ENCODE data around the gene KRTAP4-11.

Gene KRTAP4-11

GRCh38 chr17:41076788-41077187 is 41.4 kb downstream of the KRTAP4-11 start:
- TF ChIP-seq, protein P1, sequence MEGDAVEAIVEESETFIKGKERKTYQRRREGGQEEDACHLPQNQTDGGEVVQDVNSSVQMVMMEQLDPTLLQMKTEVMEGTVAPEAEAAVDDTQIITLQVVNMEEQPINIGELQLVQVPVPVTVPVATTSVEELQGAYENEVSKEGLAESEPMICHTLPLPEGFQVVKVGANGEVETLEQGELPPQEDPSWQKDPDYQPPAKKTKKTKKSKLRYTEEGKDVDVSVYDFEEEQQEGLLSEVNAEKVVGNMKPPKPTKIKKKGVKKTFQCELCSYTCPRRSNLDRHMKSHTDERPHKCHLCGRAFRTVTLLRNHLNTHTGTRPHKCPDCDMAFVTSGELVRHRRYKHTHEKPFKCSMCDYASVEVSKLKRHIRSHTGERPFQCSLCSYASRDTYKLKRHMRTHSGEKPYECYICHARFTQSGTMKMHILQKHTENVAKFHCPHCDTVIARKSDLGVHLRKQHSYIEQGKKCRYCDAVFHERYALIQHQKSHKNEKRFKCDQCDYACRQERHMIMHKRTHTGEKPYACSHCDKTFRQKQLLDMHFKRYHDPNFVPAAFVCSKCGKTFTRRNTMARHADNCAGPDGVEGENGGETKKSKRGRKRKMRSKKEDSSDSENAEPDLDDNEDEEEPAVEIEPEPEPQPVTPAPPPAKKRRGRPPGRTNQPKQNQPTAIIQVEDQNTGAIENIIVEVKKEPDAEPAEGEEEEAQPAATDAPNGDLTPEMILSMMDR (IDR thresholded peaks at IDR 0.05; ENCODE audit: low read depth, low read length), result no peak

DNA sequence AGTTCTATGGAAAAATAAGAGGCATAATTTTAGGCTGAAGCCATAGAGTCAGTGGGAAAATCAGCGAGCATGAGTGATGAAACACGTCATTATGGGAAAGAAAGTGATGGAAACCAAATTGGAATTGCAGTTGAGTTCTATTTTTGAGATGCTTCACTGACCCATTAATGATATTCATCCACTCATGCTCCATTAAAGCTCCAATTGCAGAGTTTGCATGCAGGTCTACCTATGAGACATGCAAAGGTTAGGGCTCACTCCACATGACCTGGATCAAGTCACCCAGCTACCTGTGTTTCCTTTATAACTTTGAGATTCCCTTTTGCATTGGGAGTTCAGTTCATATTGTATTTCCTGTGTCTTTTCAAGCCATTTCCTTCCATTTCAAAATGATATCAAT is 44.5 kb downstream of the KRTAP4-11 start:
- TF ChIP-seq, protein P1 (IDR thresholded peaks at IDR 0.05; ENCODE audit: low read depth, low read length), result no peak
- H3K4me3 ChIP-seq (ENCODE audit: low read depth, low read length), result no peak overlapping the region

More at GRCh38 chr17:41076788-41077187, 41.4 kb downstream of the KRTAP4-11 start:
- H3K4me3 ChIP-seq (ENCODE audit: low read depth, low read length), result no peak overlapping the region

- H3K4me3 ChIP-seq (ENCODE audit: low read depth, low read length), result no peak overlapping the region
- TF ChIP-seq, protein P1 (IDR thresholded peaks at IDR 0.05; ENCODE audit: low read depth, low read length), result no peak
These were observed 46.4 kb downstream of the KRTAP4-11 start for GRCh38 chr17:41071606-41072360.

DNA sequence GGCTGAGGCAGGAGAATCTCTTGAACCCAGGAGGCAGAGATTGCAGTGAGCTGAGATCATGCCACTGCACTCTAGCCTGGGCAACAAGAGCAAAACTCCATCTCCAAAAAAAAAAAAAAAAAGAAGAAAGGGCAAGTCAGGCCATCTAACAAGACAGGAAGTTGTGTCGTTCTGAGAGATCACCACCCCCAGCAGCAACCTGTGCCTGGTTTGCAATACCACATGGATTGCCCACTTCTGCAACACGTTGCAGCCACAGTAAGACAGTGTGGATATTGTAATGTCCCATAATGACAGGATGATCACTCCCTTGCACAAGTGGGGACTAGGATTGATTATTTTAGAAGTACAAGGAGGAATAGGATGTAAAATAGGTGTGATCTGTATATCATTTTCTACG is 49.1 kb downstream of the KRTAP4-11 start:
- TF ChIP-seq, protein P1 (IDR thresholded peaks at IDR 0.05; ENCODE audit: low read depth, low read length), result no peak
- no peak overlapping the region for H3K4me3 ChIP-seq (ENCODE audit: low read depth, low read length)

GRCh38 chr17:41067281-41067680 is 50.9 kb downstream of the KRTAP4-11 start:
- H3K4me3 ChIP-seq (ENCODE audit: low read depth, low read length), result no peak overlapping the region
- TF ChIP-seq, protein P1 (IDR thresholded peaks at IDR 0.05; ENCODE audit: low read depth, low read length), result no peak
